CD4-positive, alpha-beta T cell treated with Interleukin-4 for 1 hour (primary cell): ENCODE data around the gene TAF3.
A peak's percentile ranks its signal among the peaks of the same experiment; 100 is the strongest.

Experiments used
- DNase-seq, 2 donors: peaks; one replicate each; pipeline ENCODE4 v3.0.0-alpha.2; 2020 to 2022

The TAF3 gene

DNA sequence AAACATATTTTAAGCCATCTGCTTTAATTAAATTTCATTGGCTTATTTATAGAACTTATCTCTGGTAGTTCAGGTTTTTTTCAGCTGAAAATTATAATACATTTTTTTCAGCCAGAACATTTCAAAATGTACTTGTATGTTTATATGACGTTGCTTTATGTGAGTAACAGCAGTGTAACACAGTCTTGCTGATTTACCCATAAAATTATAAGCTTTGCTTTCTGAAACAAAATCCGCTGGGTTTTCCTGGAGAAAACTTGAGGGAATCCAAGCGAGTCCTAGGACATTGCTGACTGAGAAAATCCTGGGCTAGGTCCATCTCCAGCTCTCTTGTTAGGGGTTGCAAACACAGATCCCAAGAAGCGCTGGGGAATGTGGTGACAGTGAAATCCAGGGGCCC is 124.0 kb downstream of the TAF3 start:
- no peak for DNase-seq

DNA sequence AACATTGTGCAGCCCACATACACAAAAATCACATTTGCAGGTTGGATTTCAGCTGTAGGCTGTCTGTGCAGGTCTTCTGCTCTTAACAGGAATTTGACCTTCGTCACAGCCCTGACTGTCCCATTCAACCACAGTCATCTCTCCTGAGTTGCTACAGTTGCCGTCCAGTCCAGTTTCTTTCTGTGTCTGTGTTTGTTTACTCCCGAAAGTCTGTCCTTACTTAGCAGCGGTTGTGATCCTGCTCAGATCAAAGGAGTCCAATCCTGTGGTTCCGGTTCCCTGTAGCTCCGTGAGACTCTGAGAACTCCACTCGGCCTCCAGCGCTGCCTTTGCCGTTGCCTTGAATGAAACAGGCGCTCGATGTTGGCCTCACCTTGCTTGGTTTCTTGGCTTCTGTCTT is 124.6 kb downstream of the TAF3 start:
- DNase-seq = no peak

DNA sequence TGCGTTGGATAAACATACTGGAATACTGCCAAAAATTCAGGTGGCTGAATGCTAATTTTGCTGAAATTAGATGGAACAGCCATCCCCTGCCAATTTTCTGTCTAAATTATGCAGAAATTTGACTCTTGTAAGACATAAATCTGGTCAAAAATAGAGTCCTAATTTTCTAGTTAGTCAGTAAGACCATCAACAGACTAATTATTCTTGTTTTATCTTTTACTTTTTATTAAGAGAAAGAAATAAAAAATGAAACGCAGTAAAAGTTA is 125.8 kb downstream of the TAF3 start:
- no peak for DNase-seq

DNA sequence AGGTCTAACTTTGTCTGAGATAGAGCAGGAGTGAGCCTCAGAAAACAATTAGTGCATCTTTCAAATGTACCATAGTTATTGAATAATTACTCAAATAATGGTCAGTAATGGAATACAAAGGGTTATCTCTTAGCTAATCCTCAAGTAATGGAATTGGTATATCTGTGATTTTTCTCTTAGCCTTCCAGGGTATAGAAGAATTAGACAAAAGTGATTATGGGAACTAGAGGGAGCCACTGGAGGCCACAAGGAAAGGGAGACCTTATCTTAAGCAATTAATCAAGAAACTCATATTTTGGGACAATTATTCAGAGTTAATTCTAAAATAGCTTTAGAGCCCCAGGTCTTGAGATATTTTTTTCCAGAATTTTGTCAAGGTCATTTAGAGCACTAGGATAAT is 126.2 kb downstream of the TAF3 start:
- DNase-seq = no peak

DNA sequence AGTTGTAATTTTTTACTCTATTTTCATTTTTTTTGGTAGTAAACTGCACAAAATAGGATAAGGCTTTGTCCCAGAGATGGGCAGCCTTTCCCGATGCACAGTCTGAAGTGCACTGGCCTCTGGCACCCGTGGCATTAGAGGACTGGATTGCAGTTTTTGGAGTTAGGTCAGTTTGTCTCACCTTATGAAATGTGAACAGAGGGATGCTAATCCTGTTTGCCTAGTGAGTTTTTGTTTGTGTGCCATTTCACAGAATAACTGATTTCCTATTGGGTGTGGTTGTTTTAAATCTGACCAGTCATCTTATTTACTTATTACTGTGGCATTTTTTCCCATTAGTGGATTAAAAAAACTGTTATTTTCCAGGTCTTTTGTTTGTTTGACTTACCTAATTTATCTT is 126.7 kb downstream of the TAF3 start:
- no peak for DNase-seq

DNA sequence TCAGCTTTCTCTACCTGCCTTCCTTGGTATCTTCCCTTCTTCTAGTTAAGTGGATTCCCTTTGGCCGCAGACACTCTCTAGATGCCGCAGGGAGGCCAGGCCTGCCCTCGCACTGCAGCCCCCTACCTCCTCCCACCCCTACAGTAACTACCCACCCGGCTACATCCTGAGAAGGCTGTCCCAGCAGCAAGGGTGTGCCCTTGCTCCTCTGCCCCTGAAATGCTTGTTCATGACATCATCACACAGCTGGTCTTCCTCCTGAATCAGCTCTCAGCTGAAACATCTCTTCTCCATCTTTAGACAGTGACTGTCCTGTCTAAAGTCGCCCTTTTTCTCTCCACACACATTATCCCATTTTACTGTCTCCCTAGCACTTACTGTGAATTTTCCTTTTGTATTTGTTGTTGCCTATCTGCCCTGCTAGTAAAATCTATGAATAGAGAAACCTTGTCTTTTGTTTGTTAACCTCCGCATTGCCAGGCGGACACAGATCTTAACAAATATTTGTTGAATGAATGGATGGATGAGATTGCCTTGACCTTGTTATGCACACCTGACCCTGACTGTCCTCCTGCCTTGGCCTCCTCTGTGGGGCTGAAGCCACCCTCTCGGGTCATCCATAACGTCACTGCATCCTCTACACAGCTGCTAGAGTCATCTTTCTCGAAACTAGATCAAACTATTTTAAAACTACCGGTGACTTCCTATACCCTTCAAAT is 127.3 kb downstream of the TAF3 start:
- no peak for DNase-seq

DNA sequence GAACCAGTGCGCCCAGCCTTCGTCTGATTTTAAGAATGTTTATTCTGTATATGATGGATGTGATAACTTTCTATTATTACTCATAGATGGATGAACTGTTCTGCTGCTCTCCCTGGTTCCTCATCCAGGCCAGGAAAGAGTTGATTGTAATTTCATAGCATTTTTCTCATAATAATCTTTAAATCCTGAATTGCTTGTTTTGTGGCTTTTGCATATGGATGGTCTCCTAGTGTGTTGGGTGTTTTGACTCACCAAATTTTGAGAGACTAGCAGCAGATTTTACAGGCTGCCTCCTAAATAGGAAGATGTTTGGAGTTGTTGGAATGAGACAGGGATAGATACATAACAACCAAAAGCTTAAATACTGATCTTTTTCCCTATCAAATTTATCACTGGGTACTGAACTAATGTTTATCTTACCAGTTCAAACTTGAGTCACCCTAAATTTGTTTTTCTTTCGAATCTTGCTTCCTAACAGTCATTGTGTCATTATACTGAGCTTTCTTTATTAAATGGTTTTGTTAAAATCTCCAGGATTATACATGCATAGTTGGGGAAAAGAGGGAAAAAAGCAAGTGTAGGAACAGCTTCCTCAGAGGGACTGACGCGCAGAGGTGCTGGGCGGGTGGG is 130.2 kb downstream of the TAF3 start:
- no peak for DNase-seq

DNA sequence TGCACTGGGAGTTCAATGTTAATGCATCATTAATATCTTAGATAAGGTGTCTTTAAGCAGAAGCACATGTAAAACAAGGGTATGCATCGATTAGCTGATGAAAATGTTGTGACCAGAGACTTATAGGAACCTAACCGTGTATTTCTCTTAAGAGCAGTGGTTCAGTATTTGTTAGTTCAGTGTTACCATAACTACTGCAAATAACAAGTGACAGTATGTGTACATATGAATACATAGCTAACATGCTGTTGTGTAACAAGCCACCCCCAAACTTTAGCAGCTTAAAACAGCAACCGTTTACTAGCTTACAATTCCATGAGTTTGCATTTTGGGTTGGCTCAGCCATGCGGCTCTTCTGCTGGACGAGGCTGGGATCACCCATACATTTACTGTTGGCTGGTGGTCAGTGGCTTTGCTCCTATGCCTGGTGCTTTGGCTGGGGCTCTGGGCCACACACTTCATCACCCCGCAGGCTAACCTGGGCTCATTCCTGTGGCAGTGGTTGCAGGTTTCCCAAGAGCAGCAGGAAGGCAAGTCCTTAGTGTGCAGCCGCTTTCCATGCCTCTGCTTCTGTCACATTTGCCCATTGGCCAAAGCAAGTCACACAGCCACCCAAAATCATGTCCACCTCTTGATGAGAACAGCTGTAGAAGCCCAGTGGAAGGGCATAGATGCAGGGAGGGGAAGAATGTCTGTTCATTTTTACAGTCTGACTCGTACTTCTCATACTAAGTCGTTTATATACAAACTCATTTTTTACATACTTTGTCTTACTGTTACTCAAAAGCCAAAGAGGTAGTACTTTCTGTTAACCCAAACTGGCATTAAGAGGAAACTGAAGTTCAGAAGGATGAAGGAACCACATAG is 132.9 kb downstream of the TAF3 start:
- no peak for DNase-seq

DNA sequence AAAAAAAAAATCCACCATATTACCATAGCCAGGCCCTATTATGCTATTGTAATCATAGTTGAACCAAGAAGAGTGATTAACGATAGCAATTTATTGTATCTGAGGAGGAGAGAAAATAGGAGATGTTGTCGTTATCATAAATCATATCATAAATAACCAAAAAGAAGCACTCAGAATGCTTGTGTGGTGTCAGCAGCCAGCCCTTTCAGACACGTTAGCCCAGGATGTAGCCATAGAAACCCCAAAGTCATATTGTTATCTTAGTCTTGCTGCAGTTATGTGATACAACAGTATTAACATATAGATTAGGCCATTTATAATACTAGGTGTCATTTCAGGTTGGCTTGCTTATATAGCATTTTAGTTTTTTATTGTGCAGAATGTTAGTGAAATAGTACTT is 134.0 kb downstream of the TAF3 start:
- no peak for DNase-seq

DNA sequence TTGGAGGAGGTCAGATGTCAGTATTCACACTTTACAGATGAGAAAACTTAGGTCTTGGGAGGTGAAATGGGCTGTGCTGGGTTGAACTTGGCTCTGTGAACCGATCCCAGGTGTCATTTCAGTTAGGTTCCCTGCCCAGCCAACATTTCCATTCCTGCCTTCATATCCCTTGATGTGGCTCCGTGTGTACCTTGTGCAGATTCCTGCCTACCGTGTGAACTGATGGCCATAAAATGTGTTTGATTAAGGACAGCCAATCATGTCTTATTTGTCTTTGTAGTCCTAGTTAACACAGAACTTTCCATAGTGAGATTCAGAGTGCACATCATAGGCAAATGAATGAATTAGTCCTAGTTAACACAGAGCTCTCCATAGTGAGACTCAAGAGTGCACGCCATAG is 135.1 kb downstream of the TAF3 start:
- DNase-seq = no peak

DNA sequence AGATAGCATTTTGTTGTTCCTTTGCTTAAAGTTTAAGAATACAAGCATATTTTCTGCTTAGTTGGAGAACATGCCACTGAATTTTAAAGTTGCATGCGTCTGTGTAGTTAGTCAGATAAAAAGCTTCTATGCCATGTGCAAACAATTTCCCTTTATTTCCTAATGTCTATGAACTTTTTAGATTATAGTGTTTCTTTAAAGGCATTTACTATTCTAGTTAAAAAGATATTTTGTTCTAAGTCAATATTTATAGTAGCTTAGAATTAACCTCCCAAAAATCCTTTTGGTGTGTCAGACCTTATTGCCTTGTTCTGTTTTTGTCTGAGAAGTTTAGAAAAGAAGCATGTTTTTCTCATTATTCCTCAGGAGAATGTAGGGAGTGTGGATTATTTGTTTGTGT is 137.1 kb downstream of the TAF3 start:
- DNase-seq = no peak

DNA sequence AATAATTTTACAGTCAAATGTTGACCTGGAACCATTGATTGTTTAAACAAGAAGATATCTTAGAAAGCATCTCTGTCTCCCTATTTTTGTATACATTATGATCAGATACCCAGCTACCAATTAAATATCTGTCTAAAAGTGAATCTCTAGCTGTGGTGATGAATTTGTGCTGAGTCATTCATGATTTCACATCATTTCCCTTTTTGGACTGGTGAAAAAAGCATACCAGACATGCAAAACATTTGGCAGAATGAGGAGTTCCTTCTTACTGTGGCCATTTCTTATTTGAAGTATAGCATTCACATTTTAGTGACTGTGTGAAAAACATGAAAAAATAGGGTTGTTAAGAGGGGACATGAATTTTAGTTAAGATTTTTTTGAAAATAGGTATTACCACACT is 138.2 kb downstream of the TAF3 start:
- peak in 1 of 2 donors; percentile 4 for DNase-seq

DNA sequence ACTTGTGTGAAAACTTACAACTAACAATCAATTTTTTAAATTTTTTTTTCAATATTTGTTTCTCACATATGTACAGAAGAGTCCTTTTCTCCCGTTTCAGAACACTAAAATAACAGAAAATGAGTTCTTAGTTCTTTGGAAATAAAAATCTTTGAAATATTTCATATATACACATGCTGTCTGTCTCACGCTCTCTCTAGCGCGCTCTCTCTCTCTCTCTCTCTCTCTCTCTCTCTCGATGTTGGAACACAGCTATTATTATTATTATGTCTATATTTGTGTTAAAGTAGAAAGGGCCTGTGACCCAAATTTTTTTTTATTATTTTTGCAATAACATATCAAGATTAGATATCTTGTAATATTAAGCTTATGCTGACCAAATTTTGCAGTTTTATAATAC is 139.3 kb downstream of the TAF3 start:
- DNase-seq = no peak

DNA sequence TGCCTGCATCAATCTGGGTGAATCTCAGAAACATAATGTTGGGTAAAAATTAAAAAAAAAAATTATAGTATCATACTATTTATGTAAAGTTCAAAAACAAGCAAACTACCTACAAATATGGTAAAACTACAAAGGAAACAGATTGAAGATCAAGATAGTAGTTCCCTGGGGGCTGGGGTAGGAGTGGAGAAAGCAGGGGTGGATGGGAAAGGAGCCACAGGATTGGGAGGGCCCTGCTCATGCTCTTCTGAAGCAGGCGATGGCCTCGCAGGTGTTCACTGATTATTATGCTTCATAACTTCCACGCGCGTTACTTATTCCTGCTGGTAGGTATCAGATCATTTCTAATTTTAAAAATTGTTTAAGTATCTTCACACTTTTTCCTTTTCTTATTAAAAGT is 140.1 kb downstream of the TAF3 start:
- DNase-seq = no peak

DNA sequence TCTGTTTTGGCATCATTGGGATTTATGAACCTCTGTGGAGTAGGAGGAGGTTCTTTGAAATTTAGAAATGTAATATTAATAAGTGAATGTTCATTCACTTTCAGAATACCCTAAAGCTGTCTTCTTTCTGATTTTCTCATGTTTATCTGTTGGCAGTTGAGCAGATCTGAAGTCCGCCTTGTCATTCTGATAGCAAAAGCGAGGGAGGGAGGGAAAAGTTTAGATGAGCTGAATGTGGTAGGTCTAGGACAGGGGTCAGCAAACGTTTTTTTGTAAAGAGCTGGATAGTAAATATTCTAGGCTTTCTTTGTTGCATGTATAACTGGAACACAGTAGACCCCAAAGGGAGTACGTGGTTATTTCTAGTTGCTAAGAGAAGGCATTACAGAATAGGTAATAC is 141.8 kb downstream of the TAF3 start:
- DNase-seq = no peak

DNA sequence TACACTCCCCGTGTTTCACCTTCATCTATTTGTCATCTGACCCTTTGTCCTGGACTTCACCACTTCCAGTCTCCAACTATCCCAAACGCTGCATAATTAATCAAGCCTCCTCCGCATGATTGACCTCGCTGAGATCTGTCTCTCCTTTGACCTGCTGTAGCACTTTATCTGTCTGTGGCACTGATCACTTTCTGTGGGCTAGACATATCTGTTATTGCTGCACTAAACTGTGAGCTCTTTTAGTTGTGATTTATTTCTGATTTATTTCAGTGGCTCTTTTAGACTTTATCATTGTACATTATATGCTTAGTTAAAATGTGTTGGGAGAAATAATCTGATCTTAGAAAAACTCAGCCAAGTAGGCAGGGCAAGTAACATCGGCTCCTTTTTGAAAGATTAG is 144.3 kb downstream of the TAF3 start:
- no peak for DNase-seq

DNA sequence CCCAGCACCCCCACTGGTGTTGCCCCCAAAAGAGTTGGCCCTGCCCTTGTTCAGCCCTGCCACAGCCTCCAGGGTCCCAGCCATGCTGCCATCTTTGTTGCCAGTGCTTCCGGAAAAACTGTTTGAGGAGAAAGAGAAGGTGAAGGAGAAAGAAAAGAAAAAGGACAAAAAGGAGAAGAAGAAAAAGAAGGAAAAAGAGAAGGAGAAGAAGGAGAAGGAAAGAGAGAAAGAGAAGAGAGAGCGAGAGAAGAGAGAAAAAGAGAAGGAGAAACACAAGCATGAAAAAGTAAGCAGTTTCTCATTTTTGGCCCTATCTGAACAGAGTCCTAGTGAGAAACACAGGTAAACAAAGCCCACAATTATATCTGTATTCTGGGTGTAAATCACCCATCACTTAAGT is 147.2 kb downstream of the TAF3 start:
- DNase-seq = no peak

DNA sequence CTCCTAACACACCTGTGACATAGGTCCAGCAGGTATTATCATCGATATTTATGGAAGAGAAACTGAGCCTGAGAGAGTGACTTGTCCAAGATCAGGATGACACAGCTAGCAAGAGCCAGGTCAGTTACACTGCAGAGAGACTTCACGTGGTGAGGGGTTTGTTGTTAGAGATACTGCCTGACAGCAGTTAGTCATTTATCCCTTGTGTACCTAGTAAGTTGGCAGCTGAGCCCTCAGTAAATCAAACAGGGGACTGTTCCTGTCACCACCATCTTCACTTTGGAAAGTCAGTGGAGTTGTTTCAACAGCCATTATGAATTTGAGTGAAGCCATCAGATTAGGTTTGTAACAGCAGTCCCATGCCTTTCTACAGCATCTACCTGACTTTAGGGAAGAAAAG is 148.7 kb downstream of the TAF3 start:
- no peak for DNase-seq

DNA sequence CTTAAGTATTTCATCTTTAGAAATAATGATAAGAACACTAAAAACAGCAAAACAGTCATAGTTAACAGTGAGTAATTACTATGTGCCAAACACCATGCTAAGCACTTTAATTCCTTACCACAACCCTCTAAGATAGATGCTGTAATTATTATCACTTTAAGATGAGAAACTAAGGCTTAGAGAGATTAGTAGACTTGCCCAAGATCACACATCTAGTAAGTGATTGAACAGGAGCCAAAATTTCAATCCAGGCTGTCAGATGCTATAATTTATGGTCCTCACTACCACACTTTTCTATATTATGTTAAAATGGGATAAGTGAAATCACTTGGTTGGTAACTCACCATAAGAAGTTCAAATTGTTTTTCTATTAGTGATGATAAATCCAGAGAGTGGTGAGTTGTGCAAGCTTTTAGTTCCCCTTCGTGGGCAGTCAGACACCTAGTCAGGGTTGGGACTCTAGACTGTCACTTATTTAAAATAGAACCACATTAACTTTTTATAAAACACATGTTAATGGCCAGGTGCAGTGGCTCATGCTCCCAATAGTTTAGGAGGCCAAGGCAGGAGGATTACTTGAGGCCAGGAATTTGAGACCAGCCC is 150.3 kb downstream of the TAF3 start:
- DNase-seq = no peak

DNA sequence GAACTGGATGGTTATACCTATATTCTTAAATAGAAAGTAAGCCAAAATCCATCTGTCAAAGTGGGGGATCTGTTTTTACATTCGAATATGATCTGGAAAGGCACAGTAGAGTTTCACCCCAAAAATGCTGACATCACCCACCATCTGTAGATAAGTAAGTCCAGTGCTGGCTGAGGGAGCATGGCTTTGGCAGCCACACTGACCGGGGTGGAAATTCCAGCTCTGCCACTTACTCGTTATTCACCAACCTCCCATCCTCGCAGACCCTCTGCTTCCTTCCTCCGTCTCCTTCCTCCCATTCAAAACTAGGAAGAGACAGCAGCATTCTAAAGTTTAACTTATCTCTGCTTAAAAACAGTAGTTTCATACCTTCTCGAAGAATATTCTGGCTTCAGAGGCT is 151.3 kb downstream of the TAF3 start:
- DNase-seq = no peak

DNA sequence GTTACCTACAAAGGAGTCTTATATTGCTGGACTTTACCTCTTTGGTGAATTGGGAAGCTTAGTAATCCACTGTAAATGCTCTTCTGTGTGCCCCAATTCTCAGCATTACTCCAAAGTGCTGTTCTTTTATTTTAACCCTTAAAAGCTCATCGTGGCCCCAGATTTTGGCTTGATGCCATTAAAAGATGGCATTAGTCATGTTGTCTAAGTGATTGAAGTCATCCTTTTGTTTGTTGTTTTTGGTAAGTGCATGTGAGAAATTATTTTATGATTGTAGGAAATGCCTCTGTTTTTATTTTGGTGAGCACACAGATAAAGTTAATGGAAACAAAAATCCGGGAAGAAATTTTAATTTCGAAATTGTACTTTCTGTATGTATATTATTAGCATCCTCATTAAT is 153.6 kb downstream of the TAF3 start:
- DNase-seq = no peak

DNA sequence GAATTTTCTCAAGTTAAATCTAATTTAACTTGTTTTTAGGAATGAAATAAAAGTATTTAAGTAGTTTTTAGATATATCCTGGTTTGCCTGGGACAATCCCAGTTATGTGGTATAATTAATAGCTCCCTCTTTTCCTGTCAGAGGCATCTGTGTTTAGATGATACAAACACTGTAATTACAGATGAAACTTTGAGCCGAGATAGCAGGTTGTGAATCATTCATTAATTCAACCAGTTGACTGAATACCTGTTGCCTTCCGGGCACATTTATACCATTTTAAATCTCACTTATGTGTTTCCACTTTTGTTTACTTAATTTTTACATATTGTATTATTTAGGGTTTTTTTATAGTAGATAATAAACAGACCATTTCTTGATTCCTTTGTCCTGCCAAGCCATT is 154.1 kb downstream of the TAF3 start:
- no peak for DNase-seq

DNA sequence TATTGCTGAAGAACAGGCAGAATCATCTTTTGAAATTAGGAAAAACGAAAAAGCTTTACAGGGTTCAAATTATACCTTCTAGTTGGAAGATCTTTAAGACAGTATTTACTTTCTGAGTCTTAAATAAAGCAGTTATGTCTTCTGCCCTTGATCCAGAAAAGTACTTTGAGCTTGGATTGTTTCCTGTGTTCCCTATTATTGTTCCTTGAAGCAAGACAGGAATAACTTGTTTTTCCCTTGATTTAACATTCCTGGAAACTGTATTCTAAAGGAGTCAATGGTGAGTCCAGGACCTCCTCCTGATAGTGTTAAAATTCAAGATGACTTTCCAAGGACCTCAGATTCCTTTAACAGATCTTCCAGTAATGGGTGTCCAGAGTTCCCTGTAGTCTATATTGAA is 161.9 kb downstream of the TAF3 start:
- DNase-seq = no peak

DNA sequence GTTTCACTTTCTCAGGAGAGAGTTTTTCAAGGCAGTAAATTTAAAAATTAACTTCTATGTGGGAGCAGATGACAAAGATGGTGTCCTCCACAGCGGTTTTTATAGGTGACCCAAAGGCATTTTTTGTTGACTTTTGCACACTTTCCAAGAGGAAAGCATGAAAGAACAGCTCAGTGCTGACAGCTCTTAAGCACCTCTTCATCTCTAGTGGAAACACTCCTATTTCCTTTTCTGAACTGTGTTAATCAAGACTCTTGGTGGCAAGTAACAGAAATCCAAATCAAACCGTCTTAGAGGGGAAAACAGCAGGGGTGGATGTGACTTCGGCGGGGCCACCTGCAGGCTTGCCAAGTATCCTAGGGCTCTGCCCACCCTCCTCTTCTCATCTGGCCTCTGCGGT is 164.4 kb downstream of the TAF3 start:
- DNase-seq = no peak
